DMS153 (cell line): ENCODE results near the gene ENTPD6.

Experiments
- DNase-seq: peaks from one replicate; lab custom pipeline; 2025; lab: John Stamatoyannopoulos, UW

ENTPD6 gene

GRCh38 chr20:25242231-25242630 lies 46.7 kb downstream of the ENTPD6 start:
- DNase-seq, result no peak

DNA sequence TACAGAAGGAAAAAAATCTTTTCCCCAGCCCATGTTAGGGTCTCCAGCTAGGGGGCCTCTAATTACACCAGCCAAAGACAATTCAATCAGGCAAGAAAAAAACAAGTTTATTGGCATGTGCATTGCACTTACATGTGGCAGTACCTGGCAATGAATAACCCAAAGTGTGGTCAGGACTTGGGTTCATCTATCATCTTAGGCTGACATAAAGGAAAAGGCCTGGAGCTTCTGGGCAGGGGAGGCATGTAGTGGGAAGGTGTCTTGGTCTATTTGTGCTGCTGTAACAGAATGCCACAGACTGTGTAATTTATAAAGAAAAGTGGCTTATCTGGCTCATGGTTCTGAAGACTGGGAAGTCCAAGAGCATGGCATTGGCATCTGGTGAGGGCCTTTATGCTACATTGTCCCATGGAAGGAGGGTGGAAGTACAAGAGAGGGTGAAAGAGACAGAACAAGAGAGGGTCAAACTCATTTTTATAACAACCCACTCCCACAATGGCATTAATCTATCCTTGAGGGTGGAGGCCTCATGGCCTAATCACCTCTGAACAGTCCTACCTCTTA lies 48.0 kb downstream of the ENTPD6 start:
- no peak for DNase-seq

- no peak for DNase-seq
Measured at GRCh38 chr20:25244976-25245375, 49.5 kb downstream of the ENTPD6 start.

DNA sequence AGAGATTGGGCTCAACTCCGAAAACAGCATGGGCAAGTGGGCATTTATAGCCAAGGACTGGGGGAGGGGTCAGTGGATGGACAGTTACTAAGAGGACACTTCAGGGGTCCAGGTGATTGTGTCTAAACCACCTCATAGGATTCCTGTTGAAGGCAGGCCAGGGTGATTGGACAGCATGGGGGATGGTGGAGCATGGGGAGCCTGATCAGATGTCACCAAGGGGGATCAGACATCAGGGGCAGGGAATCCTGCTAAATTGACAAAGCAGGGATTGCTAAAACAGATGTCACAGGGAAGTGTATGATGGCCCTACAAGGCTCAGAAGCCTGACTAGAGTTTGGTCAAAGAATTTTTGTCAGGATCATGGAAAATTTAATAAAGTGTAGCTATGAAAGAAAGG lies 49.9 kb downstream of the ENTPD6 start:
- DNase-seq, result no peak

DNA sequence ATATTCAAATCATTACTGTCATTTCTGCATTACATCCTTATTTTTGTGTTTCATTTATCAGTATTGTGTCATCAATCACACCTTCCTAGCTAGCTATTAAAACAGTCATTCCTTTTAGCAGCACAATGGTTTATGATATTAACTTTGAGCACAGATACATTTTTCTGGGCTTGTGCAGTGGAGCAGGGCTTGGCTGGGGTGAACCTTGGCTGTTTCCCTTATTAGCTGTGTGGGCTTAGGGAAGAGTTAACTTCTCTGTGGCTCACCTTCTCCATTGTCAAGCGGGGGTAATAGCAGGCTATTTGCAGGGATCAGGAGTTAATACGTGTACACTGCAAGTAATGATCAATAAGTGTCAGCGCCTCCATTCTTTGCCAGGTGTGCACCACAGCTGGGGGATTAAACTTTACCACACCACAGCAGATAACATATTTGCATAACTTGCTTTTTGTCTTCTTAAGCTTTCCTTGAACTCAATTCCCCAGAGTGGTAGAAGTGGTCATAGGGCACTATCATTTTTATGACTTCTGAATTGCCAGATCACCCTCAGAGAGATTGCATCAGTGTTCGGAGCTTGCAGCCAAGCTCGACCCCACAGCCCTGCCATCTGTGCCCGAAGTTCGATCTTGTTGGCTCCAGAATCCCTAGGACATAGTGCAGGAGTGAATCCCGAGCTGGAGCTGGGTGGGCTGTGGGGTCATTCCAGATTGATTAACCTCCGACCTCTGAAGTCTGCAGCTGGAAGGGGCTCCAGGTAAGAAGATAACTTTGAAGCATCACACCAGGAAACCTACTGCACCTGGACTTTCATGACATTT lies 50.9 kb downstream of the ENTPD6 start:
- no peak for DNase-seq

GRCh38 chr20:25247000-25247517 lies 51.5 kb downstream of the ENTPD6 start:
- DNase-seq, result peak; percentile 43

- DNase-seq, result no peak
Measured at GRCh38 chr20:25247518-25247955, 52.0 kb downstream of the ENTPD6 start.

GRCh38 chr20:25247956-25248785 lies 52.7 kb downstream of the ENTPD6 start, which contains the start of gene PYGB:
PYGB (plus strand) TSS chr20:25248085; CDS start chr20:25248179, 94 bp downstream.
- DNase-seq, result peak; percentile 62

- DNase-seq, result no peak
Measured at GRCh38 chr20:25248786-25249172, 53.3 kb downstream of the ENTPD6 start.

GRCh38 chr20:25249198-25249931 lies 53.9 kb downstream of the ENTPD6 start:
- DNase-seq, result no peak

GRCh38 chr20:25250508-25250907 lies 55.0 kb downstream of the ENTPD6 start:
- DNase-seq, result no peak

DNA sequence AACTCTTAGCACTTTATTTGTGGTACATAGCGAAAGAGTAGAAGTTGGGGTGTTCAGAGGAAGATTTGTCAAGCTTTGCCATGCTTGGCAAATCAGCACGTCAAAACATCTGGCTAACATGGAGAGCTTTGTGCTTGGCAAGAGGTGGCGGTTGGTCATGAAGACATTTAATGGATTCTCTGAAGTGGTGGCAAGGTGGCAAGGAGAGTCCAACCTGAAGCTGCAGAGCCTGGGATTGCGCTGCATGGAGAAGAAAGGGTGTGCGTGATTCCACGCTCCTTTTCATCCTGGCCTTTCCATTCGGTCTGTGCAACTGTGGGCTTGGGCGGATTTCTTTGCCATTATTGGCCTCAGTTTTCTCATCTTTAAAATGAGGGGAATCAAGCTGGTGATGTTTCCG lies 55.5 kb downstream of the ENTPD6 start:
- no peak for DNase-seq

- no peak for DNase-seq
Measured at GRCh38 chr20:25251558-25251957, 56.0 kb downstream of the ENTPD6 start.

- no peak for DNase-seq
Measured at GRCh38 chr20:25252230-25252651, 56.7 kb downstream of the ENTPD6 start.

DNA sequence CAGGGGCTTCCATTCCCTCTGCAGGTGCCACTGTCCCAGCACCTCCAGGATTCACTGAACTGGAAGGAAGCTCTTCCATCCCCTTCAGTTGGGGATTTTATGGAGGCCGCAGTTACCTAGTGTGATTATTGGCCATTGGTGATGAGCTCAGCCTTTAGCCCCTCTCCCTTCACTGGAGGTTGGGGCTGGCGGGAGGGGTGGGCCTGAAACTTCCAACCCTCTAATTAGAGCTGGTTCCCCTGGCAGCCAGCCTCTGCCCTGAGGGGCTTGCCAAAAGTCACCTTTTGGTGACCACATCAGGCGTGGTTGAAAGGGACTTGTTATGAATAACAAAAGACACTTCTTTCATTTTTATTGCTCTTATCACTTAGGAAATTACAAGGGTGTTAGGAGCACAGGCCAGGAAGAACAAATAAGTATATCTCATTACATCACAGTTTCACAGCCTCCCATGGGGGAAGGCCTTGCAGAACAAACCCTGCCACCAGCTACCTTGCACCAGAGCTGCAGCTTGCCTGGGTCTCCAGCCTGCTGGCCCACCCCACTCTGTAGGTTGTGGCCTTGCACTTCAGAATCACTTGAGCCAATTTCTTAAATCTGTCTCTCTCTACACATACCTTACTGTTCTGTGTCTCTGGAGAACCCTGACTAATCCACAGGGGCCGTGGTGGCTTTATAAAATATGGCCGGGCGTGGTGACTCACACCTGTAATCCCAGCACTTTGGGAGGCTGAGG lies 57.3 kb downstream of the ENTPD6 start:
- DNase-seq, result no peak

DNA sequence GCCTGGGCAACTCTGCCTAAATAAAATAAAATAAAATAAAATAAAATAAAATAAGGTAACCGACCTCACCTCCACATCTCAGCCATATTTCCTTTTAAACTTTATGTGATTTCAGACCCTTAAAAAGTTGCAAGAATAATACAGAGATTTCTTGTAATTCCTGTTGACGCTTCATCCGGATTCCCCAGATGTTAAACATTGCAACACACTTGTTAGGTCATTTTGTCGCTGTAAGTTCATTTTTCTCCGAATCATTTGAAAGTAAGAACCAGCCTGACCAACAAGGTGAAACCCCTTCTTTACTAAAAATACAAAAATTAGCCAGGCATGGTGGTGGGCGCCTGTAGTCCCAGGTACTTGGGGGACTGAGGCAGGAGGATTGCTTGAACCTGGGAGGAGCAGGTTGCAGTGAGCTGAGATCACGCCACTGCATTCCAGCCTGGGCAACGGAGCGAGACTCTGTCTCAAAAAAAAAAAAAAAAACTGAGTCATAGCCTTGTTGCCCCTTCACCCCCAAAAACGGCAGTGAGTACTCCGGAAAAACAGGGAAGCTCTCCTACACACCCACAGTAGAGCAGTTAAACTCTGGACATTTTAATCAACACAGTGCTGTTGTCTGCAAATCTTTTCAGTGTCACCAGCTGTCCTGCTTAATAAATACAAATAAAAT lies 58.2 kb downstream of the ENTPD6 start:
- DNase-seq, result no peak

DNA sequence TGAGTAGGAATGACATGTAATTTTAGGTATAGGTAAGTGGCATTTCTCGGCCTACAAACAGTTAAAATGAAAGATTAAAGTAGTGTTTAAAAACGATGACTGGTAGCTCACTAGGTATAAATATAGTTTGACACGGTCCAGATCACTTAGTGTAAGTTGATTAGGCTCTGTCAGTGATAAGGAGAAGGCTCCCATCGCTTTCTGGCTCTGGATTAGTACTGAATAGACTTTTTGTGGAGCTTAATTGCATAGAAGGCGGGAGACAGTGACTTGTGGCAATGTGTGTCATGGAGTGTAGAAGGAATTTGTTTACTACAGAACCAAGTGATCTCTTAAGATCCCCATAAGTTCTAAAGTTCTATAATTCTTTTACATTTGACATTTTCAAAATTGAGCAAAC lies 59.1 kb downstream of the ENTPD6 start:
- DNase-seq, result no peak

GRCh38 chr20:25254986-25255680 lies 59.6 kb downstream of the ENTPD6 start:
- no peak for DNase-seq

- DNase-seq, result no peak
Measured at GRCh38 chr20:25256226-25256859, 60.8 kb downstream of the ENTPD6 start.
